Loucy (cell line): ENCODE data around the gene GOLIM4.

Source experiments
- CTCF ChIP-seq: fragments of 200-600 bp; sonication (generic); conservative IDR thresholded peaks from 2 replicates; pipeline ENCODE4 v1.5.1; 2014; ENCODE audit warnings: mild to moderate bottlenecking, antibody characterized with exemption, low read length
- EZH2phosphoT487 ChIP-seq: fragments of 200-600 bp; IDR thresholded peaks from 2 replicates; pipeline ENCODE4 v1.6.1; 2018; ENCODE audit warnings: antibody characterized with exemption, mild to moderate bottlenecking, moderate library complexity, borderline replicate concordance

- TF ChIP-seq CTCF (no peak), EZH2phosphoT487 (no peak)
Measured at GRCh38 chr3:168139947-168140346, 44.2 kb upstream of the GOLIM4 start.
